Measurements from ENCODE around the gene AGAP1. TPM values are rescaled to one million over a fixed set of nuclear protein-coding genes. Genes with fewer than 3 reads are reported as not detected.

AGAP1 gene
- total RNA-seq, 1 experiment from 2014 or later: 23.4 TPM

DNA sequence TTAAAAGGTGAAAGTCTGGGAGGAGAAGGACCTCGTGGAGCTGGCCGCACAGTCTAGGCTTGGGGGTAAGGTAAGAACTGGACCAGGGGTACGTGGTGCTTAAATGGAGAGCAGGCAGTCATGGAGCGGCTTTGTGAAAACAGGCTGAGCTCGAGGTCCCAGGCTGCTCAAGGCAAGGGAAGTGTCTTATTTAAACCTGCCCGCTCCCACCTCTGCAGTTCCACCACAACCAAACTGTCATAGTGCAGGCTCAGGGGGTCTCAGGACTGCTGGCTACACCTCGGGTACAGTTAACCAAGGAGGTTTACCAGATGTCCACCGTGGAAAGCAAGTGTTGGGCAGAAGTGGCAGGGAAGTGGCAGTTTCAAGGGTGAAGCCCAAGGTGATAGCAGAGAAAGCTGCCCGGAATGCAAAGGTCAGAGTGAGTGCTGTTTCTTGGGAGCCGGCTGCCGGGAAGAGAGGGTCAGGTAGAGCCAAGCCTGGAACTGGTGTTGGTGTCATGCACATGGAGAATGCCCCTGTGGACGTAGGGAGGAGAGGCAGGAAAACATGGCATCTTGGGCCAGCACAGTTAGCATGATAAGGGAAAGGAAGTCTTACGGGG is 471.0 kb downstream of the AGAP1 start:
- Histone ChIP-seq H3K27me3 (replicated peaks) (no peaks in the 10 kb centered on the region), H3K4me1 (replicated peaks) (no peaks in the 10 kb centered on the region), H3K4me3 (no peak overlapping the region), H3K9me3 (replicated peaks) (no peaks in the 10 kb centered on the region), H3K27ac (no peak overlapping the region), H3K36me3 (peaks cover 13% of the 10 kb centered on the region)
- DNase-seq (ENCODE audit: low read depth in 1 of 2, low spot score in 2 of 2): no peak

DNA sequence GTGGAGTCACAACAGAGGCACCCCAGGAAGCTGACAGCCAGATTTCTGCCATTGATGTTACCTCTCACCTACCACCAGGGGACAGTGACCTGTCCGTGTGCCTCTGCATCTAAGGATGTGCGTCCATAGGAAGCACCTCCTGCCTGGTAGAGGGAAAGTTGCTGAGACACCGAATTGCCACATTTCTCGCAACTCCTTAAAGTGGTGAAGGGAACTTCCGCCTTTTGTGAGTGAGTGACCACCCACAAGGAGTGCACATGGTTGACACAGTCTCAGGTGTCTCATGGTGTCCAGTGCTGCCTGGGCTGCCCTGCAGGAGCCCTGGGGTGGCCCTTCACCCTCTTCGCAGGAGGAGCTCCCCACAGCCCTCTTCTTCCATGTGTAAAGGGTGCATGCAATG is 472.6 kb downstream of the AGAP1 start:
- H3K4me3 ChIP-seq: no peak overlapping the region
- H3K36me3 ChIP-seq: peaks cover 19% of the 10 kb centered on the region
- no peak for DNase-seq (ENCODE audit: low read depth in 1 of 2, low spot score in 2 of 2)
- no peaks in the 10 kb centered on the region for H3K27me3 ChIP-seq (replicated peaks)
- no peak overlapping the region for H3K27ac ChIP-seq
- no peaks in the 10 kb centered on the region for H3K9me3 ChIP-seq (replicated peaks)
- H3K4me1 ChIP-seq (replicated peaks): no peaks in the 10 kb centered on the region

DNA sequence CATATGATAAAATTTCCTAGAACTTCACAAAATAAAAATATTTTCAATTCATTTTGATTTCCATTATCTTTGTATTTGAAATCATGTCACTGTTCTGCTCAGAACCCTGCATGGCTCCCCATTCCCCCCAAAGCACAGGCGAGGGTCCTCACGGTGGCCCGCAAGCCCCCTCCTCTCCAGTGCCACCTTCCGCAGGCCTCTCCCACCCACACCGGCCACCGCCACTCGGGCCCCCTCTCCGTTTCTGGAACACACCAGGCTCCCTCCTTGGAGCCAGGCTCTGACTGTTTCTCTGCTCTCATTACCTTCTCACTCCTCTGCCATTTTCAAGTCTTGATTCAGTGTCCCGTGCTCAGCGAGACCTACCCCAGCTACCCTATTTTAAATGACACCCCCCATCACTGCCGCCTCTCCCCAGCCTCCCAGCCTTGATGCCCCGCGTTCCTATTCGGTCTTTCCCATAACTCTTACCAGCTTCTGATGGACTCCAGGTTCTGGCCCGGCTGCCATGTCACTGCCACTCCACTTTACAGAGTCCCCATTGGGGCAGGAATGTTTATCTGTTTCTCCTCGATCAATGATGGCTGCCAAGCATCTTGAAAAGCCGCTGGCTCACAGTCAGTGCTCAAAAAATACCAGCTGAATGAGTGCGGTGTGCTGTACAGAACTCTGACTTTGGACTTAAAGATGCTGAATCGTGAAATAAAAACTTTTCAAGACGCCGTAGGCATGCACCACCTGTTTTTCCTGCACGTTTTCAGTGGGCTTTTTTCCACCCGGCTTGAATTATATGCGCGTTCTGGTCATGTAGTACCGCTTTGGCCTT is 473.3 kb downstream of the AGAP1 start:
- H3K4me1 ChIP-seq (replicated peaks): no peaks in the 10 kb centered on the region
- no peak overlapping the region for H3K4me3 ChIP-seq
- no peaks in the 10 kb centered on the region for H3K27me3 ChIP-seq (replicated peaks)
- no peak overlapping the region for H3K27ac ChIP-seq
- DNase-seq (ENCODE audit: low read depth in 1 of 2, low spot score in 2 of 2): no peak
- H3K36me3 ChIP-seq: peaks cover 23% of the 10 kb centered on the region
- no peaks in the 10 kb centered on the region for H3K9me3 ChIP-seq (replicated peaks)

DNA sequence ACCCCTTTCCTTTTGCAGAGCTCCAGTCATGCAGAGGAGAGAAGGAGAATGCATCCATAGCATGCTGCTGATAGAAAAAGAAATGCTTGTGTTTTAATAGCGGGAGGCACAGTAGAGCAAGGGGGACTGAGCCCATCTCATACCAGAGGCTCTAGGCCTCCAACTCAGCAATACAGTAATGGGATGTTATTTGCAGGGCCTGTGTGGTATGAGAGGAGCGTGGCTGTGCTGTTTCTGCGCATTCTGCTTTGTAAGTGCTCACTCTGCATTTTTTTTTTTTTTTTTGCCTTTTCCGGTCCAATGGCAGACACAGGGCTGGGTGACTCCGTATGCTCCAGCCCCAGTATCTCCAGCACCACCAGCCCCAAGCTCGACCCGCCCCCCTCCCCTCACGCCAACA is 474.3 kb downstream of the AGAP1 start:
- Histone ChIP-seq H3K27me3 (replicated peaks) (no peaks in the 10 kb centered on the region), H3K4me1 (replicated peaks) (no peaks in the 10 kb centered on the region), H3K9me3 (replicated peaks) (no peaks in the 10 kb centered on the region), H3K27ac (no peak overlapping the region), H3K36me3 (peaks cover 23% of the 10 kb centered on the region), H3K4me3 (no peak overlapping the region)
- no peak for DNase-seq (ENCODE audit: low read depth in 1 of 2, low spot score in 2 of 2)

DNA sequence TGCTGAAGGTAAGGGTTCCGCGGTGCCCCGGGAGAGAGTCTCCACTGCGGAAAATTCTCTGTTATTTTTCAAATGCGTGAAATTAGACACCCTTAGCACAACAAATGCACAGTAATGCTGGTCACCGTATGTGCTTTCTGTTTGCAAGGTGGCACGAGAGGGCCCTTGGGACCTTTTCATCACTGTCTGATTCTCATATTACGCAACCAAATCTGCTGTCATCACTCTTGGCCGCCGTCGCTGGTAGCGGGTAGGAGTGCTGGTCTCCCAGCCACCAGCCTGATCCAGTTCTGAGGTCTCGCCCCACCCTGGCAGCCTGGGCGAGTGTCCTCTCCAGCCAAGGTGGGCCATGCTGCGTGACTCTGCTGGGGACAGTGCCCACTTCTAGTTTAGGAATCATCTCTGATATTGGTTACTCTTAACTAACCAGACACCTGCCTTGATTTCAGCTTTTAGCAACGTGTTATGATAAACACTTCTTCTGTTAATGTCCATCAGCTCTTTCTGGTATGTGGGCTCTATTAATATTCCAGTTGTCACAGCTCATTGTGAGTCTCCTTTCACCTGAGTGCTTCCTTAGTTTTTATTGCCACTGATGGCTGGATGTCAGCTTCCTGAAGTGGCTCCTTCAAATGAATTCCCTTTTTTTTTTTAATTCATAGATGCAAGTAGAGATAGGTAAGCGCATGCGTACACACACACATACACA is 474.9 kb downstream of the AGAP1 start:
- H3K27ac ChIP-seq: no peak overlapping the region
- H3K36me3 ChIP-seq: peaks cover 23% of the 10 kb centered on the region
- no peaks in the 10 kb centered on the region for H3K4me1 ChIP-seq (replicated peaks)
- H3K9me3 ChIP-seq (replicated peaks): no peaks in the 10 kb centered on the region
- no peak for DNase-seq (ENCODE audit: low read depth in 1 of 2, low spot score in 2 of 2)
- H3K4me3 ChIP-seq: no peak overlapping the region
- no peaks in the 10 kb centered on the region for H3K27me3 ChIP-seq (replicated peaks)

DNA sequence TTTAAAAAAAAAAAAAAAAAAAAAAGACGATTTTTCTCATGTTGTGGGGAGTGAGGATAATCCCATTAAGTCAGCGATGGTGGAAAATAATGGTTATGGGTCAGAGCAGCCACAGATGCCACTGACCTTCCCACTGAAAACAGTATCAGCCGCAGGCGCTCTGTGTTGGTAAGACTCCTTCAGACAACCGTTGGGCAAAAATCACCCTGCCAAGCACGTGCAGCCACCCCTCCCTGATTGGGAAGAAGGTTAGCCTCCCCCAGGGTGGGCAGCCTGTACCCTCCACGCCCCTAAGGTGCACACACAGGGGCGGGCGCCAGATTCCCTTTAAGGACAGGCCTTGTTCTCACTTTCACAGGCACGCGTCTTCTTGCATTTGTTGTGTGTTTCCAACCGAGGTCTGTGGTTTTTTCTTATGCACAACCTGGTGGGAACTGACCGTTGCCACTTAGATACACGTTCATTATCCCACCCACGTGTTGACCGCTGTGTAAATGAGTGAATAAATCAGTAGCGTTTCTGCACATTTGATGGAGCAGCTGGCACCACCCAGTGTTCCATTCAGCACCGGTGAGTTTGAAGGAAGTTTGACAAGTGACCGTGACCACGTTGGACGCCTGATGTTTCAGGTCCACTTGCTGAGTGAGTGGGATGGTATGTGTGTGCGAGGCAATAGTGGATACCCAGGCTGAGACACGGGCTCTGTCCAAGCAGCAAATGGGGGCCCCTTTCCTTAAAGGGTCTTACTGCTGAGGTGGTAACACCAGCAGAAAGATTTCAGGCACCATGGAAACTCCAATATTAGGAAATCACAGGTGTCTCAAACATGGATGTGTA is 476.6 kb downstream of the AGAP1 start:
- H3K36me3 ChIP-seq: peaks cover 31% of the 10 kb centered on the region
- no peak overlapping the region for H3K27ac ChIP-seq
- no peaks in the 10 kb centered on the region for H3K4me1 ChIP-seq (replicated peaks)
- no peak for DNase-seq (ENCODE audit: low read depth in 1 of 2, low spot score in 2 of 2)
- H3K4me3 ChIP-seq: no peak overlapping the region
- no peaks in the 10 kb centered on the region for H3K9me3 ChIP-seq (replicated peaks)
- H3K27me3 ChIP-seq (replicated peaks): no peaks in the 10 kb centered on the region

DNA sequence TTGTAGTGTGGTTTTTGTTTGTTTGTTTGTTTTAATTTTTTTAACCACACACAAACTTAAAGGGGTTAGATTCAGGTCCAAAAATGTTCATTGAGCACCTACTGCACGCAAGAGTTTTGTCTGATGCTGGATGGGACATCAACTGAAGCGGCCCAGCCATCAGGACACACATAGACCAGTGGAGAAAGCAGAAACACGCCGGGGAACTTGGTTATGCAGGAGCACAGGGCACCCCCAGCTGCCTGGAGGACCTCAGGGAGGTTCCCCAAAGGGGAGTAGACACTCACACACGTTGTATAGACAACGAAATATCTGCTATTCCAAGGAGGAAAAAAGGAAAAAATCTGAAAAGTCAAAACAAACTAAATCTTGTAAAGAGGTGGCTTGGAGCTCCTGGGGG is 482.7 kb downstream of the AGAP1 start:
- H3K4me1 ChIP-seq (replicated peaks): no peaks in the 10 kb centered on the region
- peaks cover 33% of the 10 kb centered on the region for H3K36me3 ChIP-seq
- no peak overlapping the region for H3K27ac ChIP-seq
- H3K4me3 ChIP-seq: no peak overlapping the region
- no peaks in the 10 kb centered on the region for H3K9me3 ChIP-seq (replicated peaks)
- DNase-seq (ENCODE audit: low read depth in 1 of 2, low spot score in 2 of 2): no peak
- no peaks in the 10 kb centered on the region for H3K27me3 ChIP-seq (replicated peaks)

DNA sequence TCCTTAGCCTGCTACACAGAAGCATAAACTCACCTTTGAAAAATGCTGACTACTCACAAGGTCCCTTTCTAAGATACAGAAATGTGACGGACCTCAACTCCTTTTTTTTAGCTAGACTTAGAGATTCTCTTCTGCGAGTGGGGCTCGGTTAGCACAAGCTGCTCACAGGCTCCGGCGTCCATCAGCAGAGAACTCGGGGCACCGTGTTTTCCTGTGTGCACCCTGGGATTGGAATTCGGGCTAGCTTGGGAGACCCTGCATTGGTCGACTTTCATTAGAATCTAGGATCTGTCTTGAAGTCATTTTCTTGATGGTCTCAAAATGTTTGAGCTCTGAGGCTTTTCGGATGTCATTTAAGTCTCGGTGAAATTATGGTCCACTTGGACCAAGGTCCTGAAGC is 483.1 kb downstream of the AGAP1 start:
- no peaks in the 10 kb centered on the region for H3K9me3 ChIP-seq (replicated peaks)
- no peak for DNase-seq (ENCODE audit: low read depth in 1 of 2, low spot score in 2 of 2)
- H3K4me1 ChIP-seq (replicated peaks): no peaks in the 10 kb centered on the region
- H3K4me3 ChIP-seq: no peak overlapping the region
- peaks cover 30% of the 10 kb centered on the region for H3K36me3 ChIP-seq
- no peak overlapping the region for H3K27ac ChIP-seq
- H3K27me3 ChIP-seq (replicated peaks): no peaks in the 10 kb centered on the region

DNA sequence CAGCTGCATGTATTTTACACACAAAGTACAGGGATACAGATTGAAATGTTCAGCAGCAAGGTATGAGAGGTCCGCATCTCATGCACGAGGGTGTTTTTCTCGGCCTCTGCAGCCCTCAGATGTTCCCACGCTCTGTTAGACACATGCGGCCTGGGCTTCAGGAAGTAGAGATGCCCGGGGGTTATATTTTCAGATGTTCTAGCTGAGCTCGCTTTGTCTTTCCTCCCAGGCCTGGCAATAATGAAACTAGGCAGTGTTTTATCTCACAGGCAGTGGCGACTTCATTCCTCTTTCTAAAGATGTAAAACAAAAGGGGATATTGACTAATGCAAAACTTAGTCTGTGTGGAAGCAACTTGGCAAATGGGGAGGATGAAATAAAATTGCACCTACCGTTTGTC is 483.6 kb downstream of the AGAP1 start:
- Histone ChIP-seq H3K27me3 (replicated peaks) (no peaks in the 10 kb centered on the region), H3K4me1 (replicated peaks) (no peaks in the 10 kb centered on the region), H3K27ac (no peak overlapping the region), H3K4me3 (no peak overlapping the region), H3K36me3 (peaks cover 29% of the 10 kb centered on the region), H3K9me3 (replicated peaks) (no peaks in the 10 kb centered on the region)
- no peak for DNase-seq (ENCODE audit: low read depth in 1 of 2, low spot score in 2 of 2)

DNA sequence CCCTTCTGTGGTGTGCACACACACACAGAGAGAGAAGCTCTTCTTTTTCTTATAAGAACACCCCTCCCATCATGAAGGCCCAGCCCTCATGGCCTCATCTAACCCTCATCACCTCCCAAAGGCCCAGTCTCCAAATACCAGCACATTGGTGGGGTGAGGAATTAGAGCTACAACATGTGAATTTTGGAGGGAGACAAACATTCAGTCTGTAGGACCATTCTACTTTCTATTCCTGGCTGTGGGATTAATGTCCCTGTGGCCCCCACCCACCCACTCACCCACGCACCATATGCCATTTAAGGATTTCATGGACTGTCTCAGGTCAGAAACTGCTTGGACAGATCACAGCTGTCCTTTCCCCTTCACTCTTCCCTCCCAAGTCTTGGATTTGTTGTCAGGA is 484.2 kb downstream of the AGAP1 start:
- DNase-seq (ENCODE audit: low read depth in 1 of 2, low spot score in 2 of 2): no peak
- no peak overlapping the region for H3K4me3 ChIP-seq
- no peak overlapping the region for H3K27ac ChIP-seq
- no peaks in the 10 kb centered on the region for H3K4me1 ChIP-seq (replicated peaks)
- peaks cover 29% of the 10 kb centered on the region for H3K36me3 ChIP-seq
- H3K27me3 ChIP-seq (replicated peaks): no peaks in the 10 kb centered on the region
- no peaks in the 10 kb centered on the region for H3K9me3 ChIP-seq (replicated peaks)

DNA sequence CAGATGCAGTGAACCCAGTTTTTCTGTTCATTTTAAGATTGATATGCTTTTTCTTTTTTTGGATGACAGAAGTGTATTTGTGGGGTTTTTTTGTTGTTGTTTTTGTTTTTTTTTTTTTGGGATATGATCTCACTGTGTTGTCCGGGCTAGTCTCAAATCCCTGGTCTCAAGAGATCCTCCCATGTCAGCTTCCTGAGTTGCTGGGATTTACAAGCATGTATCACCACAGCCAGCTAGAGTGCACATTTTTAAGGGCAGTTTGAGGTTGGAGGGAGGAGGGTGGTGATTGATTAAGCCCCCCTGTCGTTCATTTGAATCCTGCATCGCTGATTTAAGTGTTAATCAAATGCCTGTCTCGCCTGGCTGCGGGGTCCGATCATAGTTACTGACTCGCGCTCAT is 485.2 kb downstream of the AGAP1 start:
- no peak overlapping the region for H3K4me3 ChIP-seq
- peaks cover 29% of the 10 kb centered on the region for H3K36me3 ChIP-seq
- H3K9me3 ChIP-seq (replicated peaks): no peaks in the 10 kb centered on the region
- DNase-seq (ENCODE audit: low read depth in 1 of 2, low spot score in 2 of 2): no peak
- H3K27me3 ChIP-seq (replicated peaks): no peaks in the 10 kb centered on the region
- H3K27ac ChIP-seq: no peak overlapping the region
- H3K4me1 ChIP-seq (replicated peaks): no peaks in the 10 kb centered on the region

DNA sequence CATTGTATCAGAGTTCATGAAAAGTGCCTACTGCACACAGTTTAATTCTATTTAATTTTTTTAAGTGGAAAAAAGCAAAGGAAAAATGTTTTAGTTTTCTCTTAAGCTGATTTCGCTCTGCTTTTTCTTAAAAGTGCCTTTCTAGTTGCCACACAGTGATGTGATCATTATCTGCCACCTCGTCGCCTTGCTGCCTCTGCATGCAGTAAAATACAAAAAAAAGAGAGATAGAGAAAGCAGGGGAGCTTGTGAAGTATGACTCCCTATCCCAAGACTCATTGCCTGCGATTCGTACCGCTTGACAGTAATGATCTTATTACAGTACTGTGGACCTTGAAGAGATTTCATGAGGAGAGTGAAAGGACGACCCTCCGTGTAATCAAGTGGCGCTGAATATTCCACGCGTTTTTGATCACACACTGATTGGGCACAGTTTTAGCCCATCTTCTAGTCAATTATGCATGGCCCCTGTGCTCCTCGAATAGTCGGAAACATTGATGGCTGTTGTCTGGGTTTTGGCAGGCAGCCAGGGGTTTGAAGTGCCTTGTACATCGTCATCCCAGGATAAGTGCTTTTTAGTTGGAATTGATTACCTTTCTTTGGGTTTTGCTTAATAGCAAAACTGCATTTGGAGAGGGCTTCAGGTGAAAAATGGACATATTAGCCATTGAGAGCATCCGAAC is 486.1 kb downstream of the AGAP1 start:
- H3K9me3 ChIP-seq (replicated peaks): no peaks in the 10 kb centered on the region
- H3K27ac ChIP-seq: no peak overlapping the region
- no peaks in the 10 kb centered on the region for H3K27me3 ChIP-seq (replicated peaks)
- no peak for DNase-seq (ENCODE audit: low read depth in 1 of 2, low spot score in 2 of 2)
- no peaks in the 10 kb centered on the region for H3K4me1 ChIP-seq (replicated peaks)
- H3K36me3 ChIP-seq: peaks cover 21% of the 10 kb centered on the region
- H3K4me3 ChIP-seq: no peak overlapping the region

DNA sequence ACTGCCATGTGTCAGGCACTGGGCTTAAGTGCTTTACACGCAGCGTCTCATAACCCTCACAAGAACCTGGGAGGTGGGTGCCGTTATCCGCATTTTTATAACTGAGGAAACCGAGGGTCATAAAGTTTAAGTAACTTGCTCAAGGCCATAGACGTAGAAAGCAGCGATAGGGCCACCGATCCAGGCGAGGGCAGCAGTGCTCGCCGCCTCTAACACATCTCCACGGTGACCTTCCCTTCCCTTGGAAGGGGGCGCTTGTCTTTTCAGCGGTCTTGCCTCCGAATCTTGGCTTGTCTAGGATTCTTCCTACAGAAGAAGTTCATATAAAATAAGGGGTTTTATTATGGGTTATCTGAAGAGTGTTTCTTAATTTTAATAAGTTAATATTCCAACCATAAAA is 487.8 kb downstream of the AGAP1 start:
- no peaks in the 10 kb centered on the region for H3K9me3 ChIP-seq (replicated peaks)
- no peaks in the 10 kb centered on the region for H3K4me1 ChIP-seq (replicated peaks)
- no peak for DNase-seq (ENCODE audit: low read depth in 1 of 2, low spot score in 2 of 2)
- no peak overlapping the region for H3K27ac ChIP-seq
- no peak overlapping the region for H3K4me3 ChIP-seq
- no peaks in the 10 kb centered on the region for H3K27me3 ChIP-seq (replicated peaks)
- H3K36me3 ChIP-seq: peaks cover 11% of the 10 kb centered on the region
